Activated CD8-positive, alpha-beta memory T cell treated with anti-CD3 and anti-CD28 coated beads for 24 hours (primary cell): ENCODE data around the gene ZSWIM6.

Experiments used
- DNase-seq: peaks from one replicate; pipeline ENCODE4 v3.0.0-alpha.2; 2020

Gene ZSWIM6

GRCh38 chr5:61449804-61450492, 117.9 kb downstream of the ZSWIM6 start:
- no peak for DNase-seq

DNA sequence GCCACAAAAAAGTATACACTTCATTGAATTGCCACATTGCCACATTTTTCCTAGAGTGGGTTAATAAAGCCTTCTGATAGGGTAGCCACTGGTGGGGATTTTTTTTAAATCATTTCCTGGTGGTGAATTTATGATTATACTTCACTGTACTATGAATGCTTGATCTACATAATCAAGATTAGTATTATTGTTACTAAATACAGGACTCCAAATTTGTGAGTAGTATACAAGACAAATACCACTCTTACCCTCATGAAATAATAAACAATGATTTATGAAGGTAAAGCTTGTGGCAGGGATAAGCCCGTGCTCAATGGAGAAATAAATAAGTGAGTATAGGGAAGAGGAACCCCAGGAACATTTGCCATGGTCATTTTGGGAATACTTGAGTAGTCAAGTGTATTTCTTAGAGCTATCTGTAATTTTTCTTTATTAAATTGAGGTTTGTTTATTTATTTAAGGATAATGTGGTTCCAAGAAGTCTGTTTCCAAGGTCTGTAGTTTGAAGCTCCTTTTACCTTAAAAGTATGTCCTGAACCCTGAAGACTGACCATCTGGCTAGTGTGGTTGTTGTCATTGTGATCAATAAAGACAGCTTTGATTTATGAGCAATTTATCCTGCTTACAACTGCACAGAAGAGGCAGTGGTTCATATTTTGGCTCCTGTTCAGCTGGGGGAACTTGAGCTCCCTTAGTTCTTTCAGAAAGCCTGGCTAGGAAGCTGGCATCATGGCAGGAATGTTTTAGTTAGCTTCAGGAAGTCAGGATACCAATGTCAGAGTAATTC, 118.6 kb downstream of the ZSWIM6 start:
- DNase-seq = no peak

- no peak for DNase-seq
These were observed 123.3 kb downstream of the ZSWIM6 start for GRCh38 chr5:61455179-61456006.

GRCh38 chr5:61460471-61460870, 128.4 kb downstream of the ZSWIM6 start:
- no peak for DNase-seq

- no peak for DNase-seq
These were observed 129.4 kb downstream of the ZSWIM6 start for GRCh38 chr5:61461417-61461816.

- no peak for DNase-seq
These were observed 129.9 kb downstream of the ZSWIM6 start for GRCh38 chr5:61461926-61462325.

- DNase-seq = no peak
These were observed 131.5 kb downstream of the ZSWIM6 start for GRCh38 chr5:61463596-61463995.

GRCh38 chr5:61464512-61464911, 132.5 kb downstream of the ZSWIM6 start:
- DNase-seq = no peak

- DNase-seq = no peak
These were observed 133.0 kb downstream of the ZSWIM6 start for GRCh38 chr5:61465066-61465465.

DNA sequence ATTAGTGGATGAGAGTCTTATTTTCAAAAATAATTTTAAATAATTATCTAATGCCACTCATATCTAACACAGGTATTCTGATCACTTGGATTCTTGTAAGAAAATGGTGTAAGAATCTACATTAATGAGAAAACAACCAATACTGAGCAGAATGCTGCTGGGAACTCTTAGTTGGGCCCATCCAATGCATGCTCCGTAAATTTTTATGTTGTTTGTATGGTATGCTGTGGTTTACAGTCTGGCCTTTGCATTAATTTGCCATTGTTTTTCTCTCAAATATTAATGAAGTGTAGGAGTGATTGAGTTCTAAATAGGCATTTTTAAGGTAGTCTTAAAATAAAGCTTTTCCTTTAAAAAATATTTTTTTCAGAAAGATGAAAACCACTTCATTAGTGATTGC, 133.4 kb downstream of the ZSWIM6 start:
- DNase-seq = no peak

GRCh38 chr5:61466017-61466416, 134.0 kb downstream of the ZSWIM6 start:
- DNase-seq = no peak

DNA sequence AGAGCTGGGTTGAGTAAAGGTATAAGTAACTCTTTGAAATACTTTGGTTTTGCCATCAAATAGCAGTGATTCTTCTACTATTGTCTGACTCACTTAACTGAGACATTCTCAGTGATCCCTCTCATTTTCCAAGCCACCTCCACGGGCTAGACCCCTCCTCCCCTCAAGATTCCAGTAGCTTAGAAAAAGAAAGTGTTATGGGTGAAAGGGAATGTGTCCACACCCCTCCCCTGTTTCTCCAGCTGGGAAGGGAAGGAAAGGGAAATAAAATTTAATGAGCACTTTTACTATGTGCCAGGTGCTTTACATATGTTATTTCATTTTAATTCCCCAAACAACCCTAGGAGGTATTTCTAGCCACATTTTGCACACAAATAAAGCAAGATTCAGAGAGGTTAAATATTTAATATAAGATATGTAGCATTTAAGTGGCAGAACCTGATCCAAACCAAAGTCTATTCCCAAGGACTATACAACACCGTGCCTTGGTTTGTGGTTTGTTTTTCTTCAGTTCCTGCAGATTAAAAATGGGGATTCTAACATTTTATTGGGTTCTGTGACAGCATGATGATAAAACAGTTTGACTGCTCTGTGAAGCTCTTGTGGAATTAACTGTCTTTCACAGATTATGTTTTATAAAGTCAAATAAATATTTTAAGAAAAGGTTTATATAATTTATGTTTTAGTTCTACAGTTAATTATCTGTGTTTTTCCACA, 135.9 kb downstream of the ZSWIM6 start:
- DNase-seq = no peak

- DNase-seq = no peak
These were observed 136.4 kb downstream of the ZSWIM6 start for GRCh38 chr5:61468483-61468865.

DNA sequence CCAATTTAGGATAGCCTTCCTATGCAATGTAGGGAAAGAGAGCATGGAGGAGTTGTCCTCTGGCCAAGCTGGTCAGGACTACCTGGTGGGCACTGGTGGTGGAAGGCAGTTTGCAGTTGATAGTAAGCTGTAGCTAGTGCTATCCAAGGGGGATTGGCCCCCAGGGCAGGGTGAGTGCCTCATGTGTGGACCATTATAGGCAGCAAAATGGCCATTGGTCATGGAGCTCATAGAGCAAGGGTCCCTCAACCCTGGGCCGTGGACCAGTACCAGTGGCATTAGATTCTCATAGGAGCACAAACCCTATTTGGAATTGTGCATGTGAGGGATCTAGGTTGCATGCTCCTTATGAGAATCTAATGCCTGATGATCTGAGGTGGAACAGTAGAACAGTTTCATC, 139.3 kb downstream of the ZSWIM6 start:
- no peak for DNase-seq

GRCh38 chr5:61472172-61472958, 140.3 kb downstream of the ZSWIM6 start:
- no peak for DNase-seq

GRCh38 chr5:61474746-61475145, 142.7 kb downstream of the ZSWIM6 start:
- no peak for DNase-seq

GRCh38 chr5:61477788-61478187, 145.7 kb downstream of the ZSWIM6 start:
- no peak for DNase-seq

- DNase-seq = no peak
These were observed 148.0 kb downstream of the ZSWIM6 start for GRCh38 chr5:61479850-61480614.

GRCh38 chr5:61482980-61483379, 150.9 kb downstream of the ZSWIM6 start:
- no peak for DNase-seq

DNA sequence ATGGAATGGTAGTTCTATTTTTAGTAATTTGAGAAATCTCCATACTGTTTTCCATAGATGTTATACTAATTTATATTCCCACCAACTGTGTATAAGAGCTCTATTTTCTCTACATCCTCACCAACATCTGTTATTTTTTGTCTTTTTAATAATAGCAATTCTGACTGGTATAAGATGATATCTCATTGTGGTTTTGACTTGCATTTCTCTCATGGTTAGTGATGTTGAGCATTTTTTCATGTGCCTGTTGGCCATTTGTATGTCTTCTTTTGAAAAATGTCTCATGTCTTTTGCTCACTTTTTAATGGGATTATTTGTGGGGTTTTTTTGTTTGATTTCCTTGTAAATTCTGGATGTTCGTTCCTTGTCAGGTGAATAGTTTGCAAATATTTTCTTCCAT, 154.4 kb downstream of the ZSWIM6 start:
- no peak for DNase-seq

DNA sequence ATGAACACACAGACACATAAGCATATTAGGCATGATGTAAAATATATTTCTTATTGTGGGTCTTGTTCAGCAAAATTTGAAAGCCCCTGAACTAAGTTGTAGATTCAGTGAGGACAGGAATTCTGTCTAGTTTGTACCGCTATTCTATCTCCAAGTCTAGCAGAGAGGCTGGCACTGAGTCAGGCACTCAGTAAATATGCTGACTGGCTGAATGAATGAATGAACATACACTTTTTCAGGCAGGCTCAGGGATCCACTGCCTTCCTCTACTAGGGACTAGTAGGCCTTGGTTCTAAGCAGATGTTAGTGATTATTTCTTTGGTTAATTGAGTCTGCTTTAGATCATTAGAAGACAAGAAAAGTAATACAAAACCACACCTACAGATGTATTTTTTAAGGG, 157.5 kb downstream of the ZSWIM6 start:
- no peak for DNase-seq
